Aorta (tissue), 5 donors: ENCODE results near the gene ZBTB42. TPM values are rescaled to one million over a fixed set of nuclear protein-coding genes. Genes with fewer than 3 reads are reported as not detected.
A peak's percentile ranks its signal among the peaks of the same experiment; 100 is the strongest.

ENCODE experiments used
- ATAC-seq: fragments of 200-7000 bp; cut with Tn5 transposase; one replicate; pipeline ENCODE4 v1.9.1; 2022; ENCODE audit warnings: moderate library complexity; ENCODE audit not compliant: low FRiP score
- DNase-seq, 2 donors: peaks; one replicate each; pipeline ENCODE4 v3.0.0-alpha.2; 2020
- H3K27ac ChIP-seq, 2 donors: one replicate each; pipeline ENCODE4 v1.5.1; 2013; ENCODE audit warnings: low read length in 2 of 2, mild to moderate bottlenecking in 2 of 2, moderate library complexity in 2 of 2, control low read depth in 1 of 2, inconsistent platforms in 1 of 2, low read depth in 1 of 2
- H3K27me3 ChIP-seq, 2 donors: one replicate each; pipeline ENCODE4 v1.6.1; 2013; ENCODE audit warnings: control low read depth in 1 of 2, low read length in 1 of 2, mild to moderate bottlenecking in 1 of 2, moderate library complexity in 1 of 2; ENCODE audit not compliant: insufficient read depth in 2 of 2, control insufficient read depth in 1 of 2
- H3K36me3 ChIP-seq, 2 donors: one replicate each; pipeline ENCODE4 v1.6.1; 2013; ENCODE audit warnings: control low read depth in 1 of 2, low read length in 1 of 2, mild to moderate bottlenecking in 1 of 2; ENCODE audit not compliant: insufficient read depth in 2 of 2, control insufficient read depth in 1 of 2
- H3K4me1 ChIP-seq, 2 donors: one replicate each; pipeline ENCODE4 v1.6.1; 2013; ENCODE audit warnings: low read length in 2 of 2, control low read depth in 1 of 2, mild to moderate bottlenecking in 1 of 2, moderate library complexity in 1 of 2; ENCODE audit not compliant: insufficient read depth in 2 of 2, control insufficient read depth in 1 of 2
- H3K4me3 ChIP-seq, 2 donors: one replicate each; pipeline ENCODE4 v1.5.1; 2013; ENCODE audit warnings: low read length in 2 of 2, control low read depth in 1 of 2, mild to moderate bottlenecking in 1 of 2
- H3K9me3 ChIP-seq: one replicate; pipeline ENCODE4 v1.6.1; 2013; ENCODE audit warnings: mild to moderate bottlenecking, low read length; ENCODE audit not compliant: control insufficient read depth
- WGBS, 2 donors: extraction: QIAGEN DNeasy Blood & Tissue Kit; methylation state at CpG; one replicate each; pipeline ENCODE4 v1.1.7; 2013; 5-methylcytosine and 5-hydroxymethylcytosine counted together
- intact Hi-C, 2 donors: fragments of 100-400 bp; cut with DNase I; formaldehyde crosslinking; loops; one replicate each; pipeline versions ENCODE4 v1.14.2 to v1.15.0; 2022
- polyA plus RNA-seq, 2 donors: library from polyadenylated mRNA; stranded (reverse); fragments of 200-250 nt; gene quantifications; one replicate each; pipeline ENCODE4 v1.2.3, GENCODE V29; 2013
- total RNA-seq, 2 donors: library from RNA; stranded (reverse); fragmentation: NEBNext Ultra II Directional; extraction: Animal tissue kit (Norgen Biotek cat#: 25700); gene quantifications; one replicate each; pipeline ENCODE4 v1.2.1, GENCODE V29; 2021
- donor health status: healthy with polysubstance abuse.
- donor health status: Bipolar disorder and iron deficiency.
- donor health status: DM: no; HTN: no; CAD: no.
- donor health status: DM: no; HTN: no; CAD: no.
- donor health status: DM: yes; HTN: yes; CAD: no.

The ZBTB42 gene
- total and polyA plus RNA-seq, 4 donors, result 1.6 to 4.7 (median 3.1) TPM

DNA sequence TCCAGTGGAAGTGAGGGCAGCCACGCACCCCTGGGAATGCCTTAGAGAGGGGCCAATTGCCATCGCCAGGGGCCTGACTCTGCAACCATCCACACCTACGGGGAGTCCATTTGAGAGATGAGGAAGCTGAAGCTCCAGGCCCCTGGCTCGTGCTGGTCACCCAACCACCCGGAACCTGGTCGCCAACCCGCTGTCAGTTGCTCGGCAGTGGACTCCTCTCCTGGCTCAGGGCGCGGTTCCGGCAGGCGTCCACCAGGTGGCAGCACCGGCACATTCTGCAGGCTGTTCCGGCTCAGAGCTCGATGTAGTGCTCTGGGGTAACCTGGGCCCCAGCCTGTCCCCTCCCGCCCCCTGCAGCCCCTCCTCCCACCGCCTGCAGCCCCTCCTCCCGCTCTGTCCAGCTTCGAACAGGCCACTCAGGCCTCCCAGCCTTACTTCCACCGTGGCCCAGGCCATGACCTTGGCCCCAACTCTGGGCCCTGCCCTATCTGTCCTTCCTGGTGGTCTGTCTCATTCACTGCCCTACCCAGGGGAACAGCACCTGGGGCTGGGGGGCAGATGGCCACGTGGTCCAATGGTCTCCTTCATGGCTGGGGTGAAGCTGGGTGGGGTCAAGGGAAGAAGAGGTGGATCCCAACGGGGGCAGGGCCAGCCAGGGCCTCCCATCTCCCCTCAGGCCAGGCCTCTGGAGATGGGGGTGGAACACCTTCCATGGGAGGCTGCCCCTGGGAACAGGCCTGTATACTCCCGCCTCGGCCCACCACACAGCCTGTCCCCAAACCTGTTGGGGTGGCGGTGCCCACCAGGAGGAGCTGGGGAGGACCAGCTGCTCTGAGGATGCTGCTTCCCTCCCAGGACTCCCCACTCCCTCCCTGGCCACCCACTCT is 32.2 kb upstream of the ZBTB42 start:
- ATAC-seq (peak; percentile 92), DNase-seq (peak; percentile 91 to 98)
- Histone ChIP-seq H3K4me1 (no peaks in the 10 kb centered on the region), H3K4me3 (no peak overlapping the region), H3K9me3 (no peaks in the 10 kb centered on the region), H3K27ac (no peak overlapping the region), H3K27me3 (no peaks in the 10 kb centered on the region), H3K36me3 (no peaks in the 10 kb centered on the region)
- intact Hi-C loops, result loop anchor here in 1 of 2 donors (1.0 kb wide), 1 partner anchor 58 kb away; no protein-coding TSS in a partner anchor
- 14 to 16% methylated on average over 21 to 25 of the region's 25 CpGs for WGBS, 2 donors

DNA sequence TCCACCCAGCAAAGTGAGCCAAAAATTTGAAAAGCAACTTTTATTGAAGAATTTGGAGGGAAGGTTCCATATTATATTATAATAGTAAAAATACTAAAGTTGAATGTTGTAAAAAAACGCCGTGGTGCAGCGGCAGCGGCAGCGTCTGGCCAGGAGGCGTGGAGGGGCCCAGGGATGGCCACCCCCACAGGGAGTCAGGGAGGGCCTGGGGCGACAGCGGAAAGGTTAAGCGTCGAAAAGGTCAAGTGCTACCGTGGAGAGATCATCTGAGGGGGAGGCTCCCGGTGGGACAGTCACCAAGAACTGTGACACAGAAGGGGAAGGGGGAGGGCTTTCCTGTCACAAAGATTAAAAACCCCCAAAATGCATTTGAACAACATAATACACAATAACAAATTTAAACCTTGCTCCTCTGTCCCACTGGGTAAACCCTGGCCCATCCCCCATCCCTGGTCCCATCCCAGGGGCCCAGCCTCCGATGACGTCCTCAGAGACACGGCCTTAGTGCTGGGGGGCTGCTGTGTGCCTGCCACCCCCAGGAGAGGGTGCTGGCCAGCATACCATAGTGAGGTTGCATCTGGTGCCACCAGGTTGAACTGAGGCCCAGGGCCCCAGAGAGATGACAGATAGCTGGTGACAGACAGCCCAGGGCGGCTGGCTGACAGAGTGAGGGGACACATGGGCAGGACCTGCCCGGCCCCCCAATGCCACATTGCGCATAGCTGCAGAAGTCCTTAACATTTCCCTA is 31.4 kb upstream of the ZBTB42 start:
- H3K27ac ChIP-seq, result no peak overlapping the region
- ATAC-seq (no peak), DNase-seq (no peak)
- no peak overlapping the region for H3K4me3 ChIP-seq
- no peaks in the 10 kb centered on the region for H3K27me3 ChIP-seq
- no peaks in the 10 kb centered on the region for H3K9me3 ChIP-seq
- no peaks in the 10 kb centered on the region for H3K36me3 ChIP-seq
- intact Hi-C loops, result loop anchor here in 1 of 2 donors (2.0 kb wide), 1 partner anchor 55 kb away; no protein-coding TSS in a partner anchor
- WGBS, 2 donors, result 76 to 79% methylated on average over 18 of the region's 18 CpGs
- no peaks in the 10 kb centered on the region for H3K4me1 ChIP-seq

DNA sequence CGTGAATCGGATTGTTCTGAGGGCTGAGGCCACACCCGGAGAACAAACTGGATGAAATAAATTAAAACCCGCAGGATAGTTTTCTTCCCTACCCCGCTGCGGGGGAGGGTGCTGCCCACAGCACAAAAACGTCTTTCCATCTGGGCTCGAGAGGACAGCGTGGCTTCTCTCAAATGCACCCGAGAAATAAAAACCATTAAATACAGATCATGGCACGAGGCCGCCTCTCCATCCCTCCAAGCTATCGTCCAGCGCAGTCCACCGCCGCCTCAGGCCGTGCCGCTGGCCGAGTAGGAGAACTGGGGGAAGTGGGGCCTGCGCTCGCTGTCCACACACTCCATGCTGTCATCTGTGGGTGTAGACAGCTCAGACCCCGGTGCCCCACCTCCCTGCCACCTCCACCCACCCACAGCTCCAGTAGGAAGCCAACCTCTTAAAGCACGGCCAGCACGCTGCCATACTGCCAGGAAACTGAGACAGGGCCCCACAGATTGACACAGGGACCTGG is 30.8 kb upstream of the ZBTB42 start:
- Histone ChIP-seq H3K9me3 (no peaks in the 10 kb centered on the region), H3K36me3 (no peaks in the 10 kb centered on the region)

DNA sequence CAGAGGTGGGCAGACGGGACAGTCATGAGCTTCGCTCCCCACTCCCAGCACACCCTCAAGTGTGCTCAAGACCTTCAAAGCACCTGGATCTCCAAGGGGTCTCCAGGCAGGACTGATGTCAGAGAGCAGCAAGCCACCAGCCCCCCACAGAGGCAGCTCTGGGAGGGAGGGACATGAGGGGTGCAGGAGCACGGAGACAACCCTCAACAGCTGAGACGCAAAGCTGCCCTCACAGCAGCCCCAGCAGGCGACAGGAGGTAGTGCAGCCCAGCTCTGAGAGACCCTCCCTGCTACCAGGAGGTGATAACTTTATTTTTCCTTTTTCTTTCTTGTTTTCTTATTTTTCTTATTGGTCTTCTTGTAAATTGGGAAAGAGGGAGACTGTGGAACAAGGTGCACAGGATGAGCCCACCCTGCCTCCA is 30.0 kb upstream of the ZBTB42 start:
- Histone ChIP-seq H3K9me3 (no peaks in the 10 kb centered on the region), H3K4me1 (no peaks in the 10 kb centered on the region), H3K27ac (no peak overlapping the region), H3K27me3 (no peaks in the 10 kb centered on the region), H3K4me3 (no peak overlapping the region), H3K36me3 (no peaks in the 10 kb centered on the region)
- DNase-seq (no peak), ATAC-seq (no peak)
- WGBS, 2 donors, result 80 to 86% methylated on average over 5 of the region's 5 CpGs
- intact Hi-C loops, result loop anchor here in 1 of 2 donors (2.0 kb wide), 1 partner anchor 54 kb away; no protein-coding TSS in a partner anchor

More for the DNA sequence above, 30.8 kb upstream of the ZBTB42 start:
- Histone ChIP-seq H3K27ac (no peak overlapping the region), H3K4me1 (no peaks in the 10 kb centered on the region), H3K27me3 (no peaks in the 10 kb centered on the region), H3K4me3 (no peak overlapping the region)
- intact Hi-C loops, result loop anchor here in 1 of 2 donors (2.0 kb wide), 1 partner anchor 55 kb away; no protein-coding TSS in a partner anchor
- DNase-seq (no peak), ATAC-seq (no peak)
- WGBS, 2 donors, result 77% methylated on average over 24 of the region's 24 CpGs

- no peak overlapping the region for H3K4me3 ChIP-seq
- intact Hi-C loops, result loop anchor here in 1 of 2 donors (2.0 kb wide), 1 partner anchor 53 kb away; no protein-coding TSS in a partner anchor
- no peaks in the 10 kb centered on the region for H3K36me3 ChIP-seq
- WGBS, 2 donors, result 98 to 100% methylated on average over 4 of the region's 4 CpGs
- DNase-seq (no peak), ATAC-seq (no peak)
- H3K27ac ChIP-seq, result no peak overlapping the region
- H3K4me1 ChIP-seq, result no peaks in the 10 kb centered on the region
- H3K27me3 ChIP-seq, result no peaks in the 10 kb centered on the region
- H3K9me3 ChIP-seq, result no peaks in the 10 kb centered on the region
These were observed 29.5 kb upstream of the ZBTB42 start for GRCh38 chr14:104771374-104771773.

DNA sequence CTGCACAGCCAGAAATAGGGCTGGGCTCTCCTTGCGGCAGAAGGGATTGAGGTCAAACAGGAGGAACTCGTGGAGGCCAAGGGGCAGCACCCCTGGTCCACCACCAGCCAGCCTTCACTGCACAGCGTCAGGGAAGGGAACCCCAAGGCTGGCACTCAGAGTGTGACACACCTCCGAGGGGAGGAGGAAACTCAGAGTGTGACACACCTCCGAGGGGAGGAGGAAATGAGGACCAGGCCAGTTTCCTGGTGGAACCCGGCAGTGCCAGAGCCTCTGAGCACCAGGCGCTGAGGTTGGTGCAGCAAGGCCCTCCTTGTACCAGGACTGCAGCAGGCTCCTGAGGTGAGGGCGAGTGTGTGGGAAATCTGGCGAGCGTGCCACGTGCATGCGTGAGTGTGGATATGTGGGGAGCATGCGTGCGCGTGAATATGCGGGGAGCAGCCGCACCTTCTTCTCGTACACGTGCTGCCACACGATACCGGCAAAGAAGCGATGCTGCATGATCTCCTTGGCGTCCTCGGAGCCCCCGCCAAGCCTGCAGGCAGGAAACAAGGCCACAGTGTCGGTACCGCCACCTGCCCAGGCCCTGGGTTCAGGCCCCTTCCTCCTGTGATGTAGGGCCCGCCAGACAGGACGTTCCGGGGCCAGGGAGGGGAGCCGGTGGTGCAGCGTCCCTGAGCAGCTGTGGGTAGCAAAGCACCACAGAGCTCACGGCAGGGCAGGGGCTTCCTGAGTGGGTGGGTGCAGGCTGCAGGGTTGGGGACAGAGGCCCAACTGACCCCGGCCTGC is 28.8 kb upstream of the ZBTB42 start:
- intact Hi-C loops, result loop anchor here in 1 of 2 donors (2.0 kb wide), 1 partner anchor 53 kb away; no protein-coding TSS in a partner anchor
- DNase-seq (no peak), ATAC-seq (no peak)
- 92 to 93% methylated on average over 33 to 34 of the region's 34 CpGs for WGBS, 2 donors
- H3K27me3 ChIP-seq, result no peaks in the 10 kb centered on the region
- H3K36me3 ChIP-seq, result no peaks in the 10 kb centered on the region
- no peaks in the 10 kb centered on the region for H3K9me3 ChIP-seq
- H3K4me1 ChIP-seq, result no peaks in the 10 kb centered on the region
- H3K27ac ChIP-seq, result no peak overlapping the region
- no peak overlapping the region for H3K4me3 ChIP-seq

- Histone ChIP-seq H3K4me1 (no peaks in the 10 kb centered on the region), H3K9me3 (no peaks in the 10 kb centered on the region), H3K27me3 (no peaks in the 10 kb centered on the region), H3K36me3 (no peaks in the 10 kb centered on the region), H3K4me3 (no peak overlapping the region), H3K27ac (no peak overlapping the region)
- intact Hi-C loops, result no loop called here
- WGBS, 2 donors, result 92 to 93% methylated on average over 38 of the region's 38 CpGs
- DNase-seq (no peak), ATAC-seq (no peak)
These were observed 28.0 kb upstream of the ZBTB42 start for GRCh38 chr14:104772707-104773504.
